Neuronal stem cell (in vitro differentiated cells): ENCODE results near the gene INTS12.

ENCODE experiments used
- DNase-seq: peaks from one replicate; pipeline ENCODE4 v3.0.0-alpha.2; 2013; ENCODE audit warnings: low spot score
- H2AFZ ChIP-seq: one replicate; pipeline ENCODE4 v1.6.1; 2013; ENCODE audit warnings: mild to moderate bottlenecking, low read length, inconsistent platforms
- H2AK5ac ChIP-seq: 2 replicates; pipeline ENCODE4 v1.6.1; 2013; ENCODE audit warnings: low read depth, mild to moderate bottlenecking, inconsistent platforms, low read length, moderate library complexity, mixed read lengths
- H2BK120ac ChIP-seq: 2 replicates; pipeline ENCODE4 v1.6.1; 2013; ENCODE audit warnings: low read depth, mild to moderate bottlenecking, inconsistent platforms, low read length, moderate library complexity, mixed read lengths
- H2BK12ac ChIP-seq: one replicate; pipeline ENCODE4 v1.6.1; 2013; ENCODE audit warnings: low read length, inconsistent platforms
- H2BK15ac ChIP-seq: 2 replicates; pipeline ENCODE4 v1.6.1; 2013; ENCODE audit warnings: mild to moderate bottlenecking, low read length, inconsistent platforms, mixed read lengths
- H2BK5ac ChIP-seq: one replicate; pipeline ENCODE4 v1.6.1; 2013; ENCODE audit warnings: inconsistent platforms, mild to moderate bottlenecking, low read length, moderate library complexity
- H3K14ac ChIP-seq: one replicate; pipeline ENCODE4 v1.6.1; 2013; ENCODE audit warnings: low read length, inconsistent platforms
- H3K18ac ChIP-seq: 2 replicates; pipeline ENCODE4 v1.6.1; 2013; ENCODE audit warnings: low read length, inconsistent platforms
- H3K23ac ChIP-seq: 2 replicates; pipeline ENCODE4 v1.6.1; 2013; ENCODE audit warnings: low read depth, mild to moderate bottlenecking, mixed read lengths, low read length, inconsistent platforms; ENCODE audit not compliant: poor library complexity
- H3K27ac ChIP-seq: replicated peaks from 3 replicates; pipeline ENCODE4 v1.5.1; 2013; ENCODE audit warnings: low read length, inconsistent platforms
- H3K27me3 ChIP-seq, 3 experiments: 2 replicates each; pipeline ENCODE4 v1.6.1; 2013; ENCODE audit warnings: low read length in 3 of 3, mild to moderate bottlenecking in 2 of 3, inconsistent platforms in 1 of 3, low read depth in 1 of 3, mixed read lengths in 1 of 3, moderate library complexity in 1 of 3; ENCODE audit not compliant: control insufficient read depth in 3 of 3, insufficient read depth in 3 of 3
- H3K36me3 ChIP-seq, 2 donors: replicated peaks in 1 of 2; 2 replicates each; pipeline ENCODE4 v1.6.1; 2013; ENCODE audit warnings: low read length in 2 of 2; ENCODE audit not compliant: control insufficient read depth in 2 of 2, insufficient read depth in 2 of 2
- H3K4ac ChIP-seq: 2 replicates; pipeline ENCODE4 v1.6.1; 2013; ENCODE audit warnings: inconsistent platforms, mild to moderate bottlenecking, low read length, moderate library complexity
- H3K4me1 ChIP-seq, 2 donors: 1 replicate in 1 of 2; 2 replicates in 1 of 2; pipeline ENCODE4 v1.6.1; 2013; ENCODE audit warnings: low read length in 2 of 2, low read depth in 1 of 2; ENCODE audit not compliant: control insufficient read depth in 2 of 2, insufficient read depth in 1 of 2
- H3K4me2 ChIP-seq: one replicate; pipeline ENCODE4 v1.6.1; 2013; ENCODE audit warnings: mild to moderate bottlenecking, low read length, inconsistent platforms; ENCODE audit not compliant: insufficient read depth, poor library complexity, severe bottlenecking
- H3K4me3 ChIP-seq, 2 donors: 2 replicates each; pipeline ENCODE4 v1.5.1; 2013; ENCODE audit warnings: low read length in 2 of 2, mild to moderate bottlenecking in 2 of 2, inconsistent platforms in 1 of 2, moderate library complexity in 1 of 2
- H3K79me1 ChIP-seq: one replicate; pipeline ENCODE4 v1.6.1; 2013; ENCODE audit warnings: low read depth, mild to moderate bottlenecking, inconsistent platforms, low read length, moderate library complexity
- H3K9ac ChIP-seq: one replicate; pipeline ENCODE4 v1.6.1; 2013; ENCODE audit warnings: mild to moderate bottlenecking, low read depth, low read length, inconsistent platforms; ENCODE audit not compliant: poor library complexity
- H3K9me3 ChIP-seq, 2 donors: replicated peaks in 1 of 2; 2 replicates each; pipeline versions ENCODE3 to v1.6.1; 2013; ENCODE audit warnings: low read length in 2 of 2, mild to moderate bottlenecking in 2 of 2, inconsistent platforms in 1 of 2, low read depth in 1 of 2, mixed read lengths in 1 of 2, moderate library complexity in 1 of 2; ENCODE audit not compliant: control insufficient read depth in 2 of 2, insufficient read depth in 1 of 2
- H4K8ac ChIP-seq: one replicate; pipeline ENCODE4 v1.6.1; 2013; ENCODE audit warnings: low read depth, mild to moderate bottlenecking, inconsistent platforms, low read length, moderate library complexity
- H4K91ac ChIP-seq: one replicate; pipeline ENCODE4 v1.6.1; 2013; ENCODE audit warnings: low read length, low read depth, mild to moderate bottlenecking, inconsistent platforms; ENCODE audit not compliant: poor library complexity
- WGBS, 2 donors: extraction: QIAGEN DNeasy Blood & Tissue Kit; methylation state at CpG; one replicate each; pipeline ENCODE4 v1.1.7; 2013; ENCODE audit warnings: missing lambda C conversion rate in 2 of 2, mixed read lengths in 1 of 2; ENCODE audit not compliant: insufficient read length in 2 of 2, insufficient replicate concordance in 1 of 2; ENCODE audit errors: extremely low coverage in 2 of 2; 5-methylcytosine and 5-hydroxymethylcytosine counted together

Gene INTS12

GRCh38 chr4:105679186-105679585 lies 29.3 kb downstream of the INTS12 start:
- no CpG with 5 or more reads among the region's 2 CpGs for WGBS, 2 donors
- H2BK5ac ChIP-seq = no peak overlapping the region
- no peak overlapping the region for H2BK120ac ChIP-seq
- no peak overlapping the region for H3K27ac ChIP-seq
- H4K91ac ChIP-seq = no peak overlapping the region
- no peak overlapping the region for H3K14ac ChIP-seq
- H3K18ac ChIP-seq = no peak overlapping the region
- H3K36me3 ChIP-seq = peaks cover 4 to 28% of the 10 kb centered on the region in 2 donors
- no peak overlapping the region for H2BK15ac ChIP-seq
- H3K9me3 ChIP-seq = no peaks in the 10 kb centered on the region
- H2BK12ac ChIP-seq = no peak overlapping the region
- H3K27me3 ChIP-seq = no peaks in the 10 kb centered on the region
- no peak overlapping the region for H2AK5ac ChIP-seq
- H3K79me1 ChIP-seq = no peaks in the 10 kb centered on the region
- H2AFZ ChIP-seq = no peak overlapping the region
- DNase-seq = no peak
- H3K23ac ChIP-seq = no peak overlapping the region
- H3K4me3 ChIP-seq = no peak overlapping the region
- no peak overlapping the region for H3K4ac ChIP-seq
- H3K9ac ChIP-seq = no peak overlapping the region
- no peaks in the 10 kb centered on the region for H3K4me1 ChIP-seq
- no peak overlapping the region for H4K8ac ChIP-seq
- H3K4me2 ChIP-seq = no peak overlapping the region

GRCh38 chr4:105677709-105678108 lies 30.8 kb downstream of the INTS12 start:
- DNase-seq = no peak
- H3K36me3 ChIP-seq = peaks cover 2 to 14% of the 10 kb centered on the region in 2 donors
- H3K4ac ChIP-seq = no peak overlapping the region
- peaks cover 0 to 9% (median 0%) of the 10 kb centered on the region in 3 experiments for H3K27me3 ChIP-seq
- WGBS, 2 donors = no CpG with 5 or more reads among the region's 2 CpGs
- H2BK12ac ChIP-seq = no peak overlapping the region
- no peaks in the 10 kb centered on the region for H3K4me1 ChIP-seq
- H3K4me2 ChIP-seq = no peak overlapping the region
- H3K23ac ChIP-seq = no peak overlapping the region
- no peak overlapping the region for H2BK5ac ChIP-seq
- H3K27ac ChIP-seq = no peak overlapping the region
- H2AK5ac ChIP-seq = no peak overlapping the region
- H4K91ac ChIP-seq = no peak overlapping the region
- H3K18ac ChIP-seq = no peak overlapping the region
- no peak overlapping the region for H3K4me3 ChIP-seq
- no peaks in the 10 kb centered on the region for H3K79me1 ChIP-seq
- no peak overlapping the region for H2BK120ac ChIP-seq
- no peaks in the 10 kb centered on the region for H3K9me3 ChIP-seq
- H3K9ac ChIP-seq = no peak overlapping the region
- no peak overlapping the region for H4K8ac ChIP-seq
- no peak overlapping the region for H2AFZ ChIP-seq
- no peak overlapping the region for H2BK15ac ChIP-seq
- H3K14ac ChIP-seq = no peak overlapping the region

GRCh38 chr4:105674011-105674410 lies 34.5 kb downstream of the INTS12 start:
- Histone ChIP-seq H2BK120ac (no peak overlapping the region), H2BK12ac (no peak overlapping the region), H3K36me3 (no peaks in the 10 kb centered on the region), H2BK5ac (no peak overlapping the region), H3K9me3 (no peaks in the 10 kb centered on the region), H2AFZ (no peak overlapping the region), H3K79me1 (no peaks in the 10 kb centered on the region), H2BK15ac (no peak overlapping the region), H4K8ac (no peak overlapping the region), H3K14ac (no peak overlapping the region), H3K18ac (no peak overlapping the region), H2AK5ac (no peak overlapping the region), H4K91ac (no peak overlapping the region), H3K4me3 (no peak overlapping the region), H3K9ac (no peak overlapping the region), H3K4me1 (no peaks in the 10 kb centered on the region), H3K27ac (no peak overlapping the region), H3K4ac (no peak overlapping the region), H3K23ac (no peak overlapping the region), H3K27me3 (peaks cover 0 to 28% (median 0%) of the 10 kb centered on the region in 3 experiments), H3K4me2 (no peak overlapping the region)
- DNase-seq = no peak
- no CpG with 5 or more reads among the region's 1 CpG for WGBS, 2 donors

- Histone ChIP-seq H3K23ac (no peak overlapping the region), H3K14ac (no peak overlapping the region), H3K18ac (no peak overlapping the region), H4K91ac (no peak overlapping the region), H2AK5ac (no peak overlapping the region), H3K4me3 (no peak overlapping the region), H4K8ac (no peak overlapping the region), H3K79me1 (no peaks in the 10 kb centered on the region), H3K9me3 (no peaks in the 10 kb centered on the region), H2BK15ac (no peak overlapping the region), H2BK120ac (no peak overlapping the region), H3K4me2 (no peak overlapping the region), H3K27ac (no peak overlapping the region), H3K9ac (no peak overlapping the region), H3K27me3 (peaks cover 0 to 39% (median 0%) of the 10 kb centered on the region in 3 experiments), H3K4ac (no peak overlapping the region), H2BK12ac (no peak overlapping the region), H2BK5ac (no peak overlapping the region), H3K4me1 (no peaks in the 10 kb centered on the region), H3K36me3 (no peaks in the 10 kb centered on the region), H2AFZ (no peak overlapping the region)
- DNase-seq = no peak
- WGBS, 2 donors = no CpG with 5 or more reads among the region's 2 CpGs
These were observed 37.2 kb downstream of the INTS12 start for GRCh38 chr4:105671301-105671700.
